Activated T-helper 2 cell treated with anti-CD3 and anti-CD28 coated beads, Interferon-gamma antibody, Interleukin-2, Interleukin-4, amounts not matched to agents 10 μg/mL and 5 μg/mL and 100 μg/mL, durations not matched to agents 14 hours and 24 hours and 36 hours (primary cell): ENCODE results near the gene TNFRSF1B. TPM values are rescaled to one million over a fixed set of nuclear protein-coding genes. Genes with fewer than 3 reads are reported as not detected.

Experiments
- DNase-seq: peaks from one replicate; pipeline ENCODE4 v3.0.0; 2021; ENCODE audit warnings: low spot score
- H3K27ac Mint-ChIP-seq: one replicate; pipeline ENCODE4 v1.8.0; 2021; ENCODE audit warnings: mixed read lengths
- H3K27me3 Mint-ChIP-seq: one replicate; pipeline ENCODE4 v1.8.0; 2021; ENCODE audit warnings: low read depth, mixed read lengths
- H3K36me3 Mint-ChIP-seq: one replicate; pipeline ENCODE4 v1.8.0; 2021; ENCODE audit warnings: low read depth, mixed read lengths
- H3K4me1 Mint-ChIP-seq: one replicate; pipeline ENCODE4 v1.8.0; 2021; ENCODE audit warnings: low read depth, mixed read lengths
- H3K4me3 Mint-ChIP-seq: one replicate; pipeline ENCODE4 v1.8.0; 2021; ENCODE audit warnings: low read depth, mild to moderate bottlenecking, moderate library complexity, mixed read lengths
- H3K9me3 Mint-ChIP-seq: one replicate; pipeline ENCODE4 v1.8.0; 2021; ENCODE audit warnings: mixed read lengths
- intact Hi-C: fragments of 100-400 bp; cut with micrococcal nuclease; formaldehyde crosslinking; loops from one replicate; pipeline ENCODE4 v1.15.1; 2023
- total RNA-seq: library from RNA; stranded (reverse); gene quantifications from 2 replicates; pipeline ENCODE4 v1.2.3, GENCODE V29; 2022

Gene TNFRSF1B
- total RNA-seq, 1 donor from 2014 or later, result 150 TPM

DNA sequence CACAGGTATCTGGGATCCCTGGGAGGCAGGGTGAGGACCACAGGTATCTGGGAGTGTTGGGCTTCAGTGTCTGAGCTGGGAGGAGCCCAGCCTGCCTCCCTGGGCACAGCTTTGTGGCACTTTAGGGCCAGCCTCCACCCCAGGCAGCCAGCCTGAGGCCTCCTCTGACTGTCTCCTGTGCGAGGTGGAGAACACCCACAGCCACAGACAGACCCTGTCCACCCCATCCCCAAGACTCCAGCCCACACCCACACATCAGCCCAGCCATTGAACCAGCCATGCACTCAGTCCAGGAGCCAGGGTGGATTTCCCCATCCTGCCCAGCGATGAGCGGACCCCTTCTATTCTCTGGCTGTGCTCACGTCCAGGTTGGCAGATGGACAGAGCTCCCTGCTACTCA lies 21.8 kb upstream of the TNFRSF1B start:
- Mint-ChIP-seq H3K4me3 (no peak overlapping the region), H3K27me3 (no peaks in the 10 kb centered on the region), H3K4me1 (peaks cover 49% of the 10 kb centered on the region), H3K27ac (no peak overlapping the region), H3K9me3 (peaks cover 10% of the 10 kb centered on the region), H3K36me3 (peaks cover 34% of the 10 kb centered on the region)
- intact Hi-C loops, result no loop called here
- no peak for DNase-seq

DNA sequence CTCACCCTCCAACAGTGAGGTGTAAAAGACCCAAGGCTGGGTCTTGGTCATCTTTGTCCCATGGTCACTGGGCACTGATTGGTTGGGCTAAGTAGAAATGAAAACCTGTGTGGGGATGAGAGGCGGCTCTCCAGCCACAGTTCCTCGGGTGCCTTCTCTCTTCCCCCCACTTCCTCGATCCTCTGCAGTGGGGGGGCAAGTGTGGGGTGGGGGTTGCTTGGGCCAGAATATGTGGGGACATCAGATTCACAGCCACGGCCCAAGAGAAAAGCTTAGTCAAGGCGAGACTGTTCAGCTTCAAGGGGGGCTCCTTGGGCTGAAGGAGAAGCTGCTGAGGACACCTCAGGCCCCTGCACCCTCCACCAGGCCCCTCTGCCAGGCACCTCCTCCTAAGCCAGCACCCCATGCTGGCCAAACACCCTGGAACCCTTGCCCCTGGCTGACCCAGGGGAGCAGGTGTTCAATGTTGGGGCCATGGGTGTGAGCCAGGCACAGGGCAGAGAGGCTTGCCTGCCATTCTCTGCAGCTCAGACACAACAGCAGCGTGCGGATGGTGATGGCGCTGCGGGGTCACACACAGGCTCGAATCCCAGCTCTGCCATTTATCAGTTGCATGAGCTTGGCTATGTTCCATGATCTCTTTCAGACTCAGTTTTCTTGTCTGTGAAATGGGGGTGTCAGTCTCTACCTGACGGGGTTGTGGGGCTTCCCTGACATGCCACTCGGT lies 21.0 kb upstream of the TNFRSF1B start:
- Mint-ChIP-seq H3K27ac (no peak overlapping the region), H3K27me3 (no peaks in the 10 kb centered on the region), H3K36me3 (peaks cover 40% of the 10 kb centered on the region), H3K9me3 (peaks cover 10% of the 10 kb centered on the region), H3K4me3 (no peak overlapping the region), H3K4me1 (peaks cover 57% of the 10 kb centered on the region)
- DNase-seq, result no peak
- intact Hi-C loops, result no loop called here

DNA sequence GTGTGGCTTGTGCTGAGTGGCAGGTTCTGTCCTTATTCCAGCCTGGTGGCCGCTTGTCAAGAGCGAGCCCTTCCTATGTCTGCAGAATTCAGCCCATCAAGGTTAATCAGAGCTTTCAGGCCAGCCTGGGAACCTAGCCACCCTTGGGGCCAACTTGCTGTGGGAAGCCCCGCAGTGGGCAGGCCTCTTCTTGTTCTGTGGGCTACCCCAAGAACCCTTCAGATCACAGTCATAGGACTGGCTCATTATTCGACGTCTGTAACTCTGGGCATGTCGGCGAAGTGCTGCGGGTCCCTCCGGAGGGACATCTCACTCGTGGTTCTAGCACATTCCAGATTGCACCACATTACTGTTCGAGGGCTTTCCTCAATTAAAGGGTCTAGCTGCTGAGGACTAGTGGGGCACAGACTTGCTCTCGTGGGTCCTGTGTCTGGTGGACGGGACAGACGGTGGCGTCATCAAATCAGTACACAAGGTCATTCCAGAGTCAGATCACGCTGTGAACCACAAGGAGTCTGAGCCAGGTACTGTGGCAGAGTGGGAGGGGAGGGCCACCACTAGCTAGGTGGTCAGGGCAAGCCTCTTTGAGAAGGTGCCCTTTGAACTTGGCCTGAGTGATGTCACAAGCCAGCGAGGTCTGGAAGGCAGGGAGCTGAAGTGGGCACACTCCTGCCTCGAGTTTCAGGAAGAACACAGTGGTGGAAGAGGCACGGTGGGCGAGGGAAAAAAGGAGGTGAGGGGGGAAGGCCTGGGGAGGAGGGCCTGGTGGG lies 20.3 kb upstream of the TNFRSF1B start:
- Mint-ChIP-seq H3K36me3 (peaks cover 37% of the 10 kb centered on the region), H3K4me1 (peaks cover 65% of the 10 kb centered on the region), H3K4me3 (no peak overlapping the region), H3K27ac (peak overlapping the region; percentile 86), H3K27me3 (no peaks in the 10 kb centered on the region), H3K9me3 (peaks cover 10% of the 10 kb centered on the region)
- intact Hi-C loops, result no loop called here
- DNase-seq, result no peak

DNA sequence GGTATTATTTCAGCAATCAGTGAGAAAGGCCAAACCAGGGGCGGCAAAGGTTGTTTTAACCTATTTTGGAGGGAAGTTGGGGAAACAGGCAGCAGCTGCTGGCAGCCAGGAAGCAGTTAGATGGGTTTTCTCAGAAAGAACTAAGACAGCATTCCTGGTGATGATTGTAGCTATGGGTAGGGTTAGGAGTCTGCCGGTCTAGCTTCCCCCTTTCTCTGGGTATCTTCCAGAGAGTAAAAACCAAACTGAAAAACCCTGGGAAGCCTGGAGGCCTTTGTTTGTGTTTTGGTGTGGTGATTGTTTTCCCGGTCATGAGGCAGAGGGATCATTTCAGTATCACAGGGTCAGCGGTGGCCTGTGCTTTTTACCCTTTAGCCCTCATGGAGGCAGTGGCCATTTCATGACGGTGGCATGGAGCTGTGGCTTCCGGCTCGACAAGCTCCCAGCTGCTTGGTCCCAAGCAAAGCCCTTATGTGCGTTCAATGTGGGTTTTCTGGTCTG lies 19.5 kb upstream of the TNFRSF1B start:
- no peak overlapping the region for H3K4me3 Mint-ChIP-seq
- peaks cover 10% of the 10 kb centered on the region for H3K9me3 Mint-ChIP-seq
- H3K36me3 Mint-ChIP-seq, result peaks cover 37% of the 10 kb centered on the region
- peaks cover 72% of the 10 kb centered on the region for H3K4me1 Mint-ChIP-seq
- H3K27me3 Mint-ChIP-seq, result no peaks in the 10 kb centered on the region
- intact Hi-C loops, result no loop called here
- peak overlapping the region; percentile 86 for H3K27ac Mint-ChIP-seq
- no peak for DNase-seq

DNA sequence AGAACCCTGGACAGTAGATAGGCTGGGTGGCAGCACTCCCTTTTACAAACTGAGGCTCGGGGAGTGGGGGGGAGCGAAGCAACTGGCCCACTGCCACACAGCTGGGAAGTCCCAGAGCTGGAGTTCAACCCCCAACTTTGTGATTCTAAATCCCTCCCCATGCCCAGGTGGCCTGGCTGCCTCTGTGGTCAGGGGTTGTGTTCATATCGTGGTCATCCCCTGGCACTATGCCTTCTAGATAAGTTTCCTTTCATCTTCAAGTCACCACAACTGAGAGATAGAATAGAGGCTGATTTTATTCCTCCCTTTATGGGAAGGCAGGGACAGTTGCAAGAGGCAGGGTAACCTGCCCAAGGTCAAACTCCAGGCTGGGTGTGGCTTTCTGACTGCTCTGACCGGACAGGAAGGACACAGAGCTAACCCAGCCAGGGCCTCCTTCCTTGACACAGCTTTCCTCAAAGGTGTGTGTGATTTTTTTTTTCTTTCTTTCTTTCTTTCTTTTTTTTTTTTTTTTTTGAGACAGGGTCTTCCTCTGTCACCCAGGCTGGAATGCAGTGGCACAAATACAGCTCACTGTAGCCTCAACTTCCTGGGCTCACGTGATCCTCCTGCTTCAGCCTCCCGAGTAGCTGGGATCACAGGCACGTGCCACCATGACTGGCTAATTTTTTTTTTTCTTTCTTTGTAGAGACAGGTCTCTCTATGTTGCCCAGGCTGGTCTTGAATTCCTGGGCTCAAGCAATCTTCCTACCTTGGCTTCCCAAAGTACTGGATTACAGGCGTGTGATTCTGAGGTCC lies 18.4 kb upstream of the TNFRSF1B start:
- no peak for DNase-seq
- H3K27me3 Mint-ChIP-seq, result no peaks in the 10 kb centered on the region
- no peak overlapping the region for H3K4me3 Mint-ChIP-seq
- H3K4me1 Mint-ChIP-seq, result peaks cover 75% of the 10 kb centered on the region
- H3K9me3 Mint-ChIP-seq, result peaks cover 10% of the 10 kb centered on the region
- H3K27ac Mint-ChIP-seq, result peak overlapping the region; percentile 96
- peaks cover 33% of the 10 kb centered on the region for H3K36me3 Mint-ChIP-seq
- intact Hi-C loops, result no loop called here

DNA sequence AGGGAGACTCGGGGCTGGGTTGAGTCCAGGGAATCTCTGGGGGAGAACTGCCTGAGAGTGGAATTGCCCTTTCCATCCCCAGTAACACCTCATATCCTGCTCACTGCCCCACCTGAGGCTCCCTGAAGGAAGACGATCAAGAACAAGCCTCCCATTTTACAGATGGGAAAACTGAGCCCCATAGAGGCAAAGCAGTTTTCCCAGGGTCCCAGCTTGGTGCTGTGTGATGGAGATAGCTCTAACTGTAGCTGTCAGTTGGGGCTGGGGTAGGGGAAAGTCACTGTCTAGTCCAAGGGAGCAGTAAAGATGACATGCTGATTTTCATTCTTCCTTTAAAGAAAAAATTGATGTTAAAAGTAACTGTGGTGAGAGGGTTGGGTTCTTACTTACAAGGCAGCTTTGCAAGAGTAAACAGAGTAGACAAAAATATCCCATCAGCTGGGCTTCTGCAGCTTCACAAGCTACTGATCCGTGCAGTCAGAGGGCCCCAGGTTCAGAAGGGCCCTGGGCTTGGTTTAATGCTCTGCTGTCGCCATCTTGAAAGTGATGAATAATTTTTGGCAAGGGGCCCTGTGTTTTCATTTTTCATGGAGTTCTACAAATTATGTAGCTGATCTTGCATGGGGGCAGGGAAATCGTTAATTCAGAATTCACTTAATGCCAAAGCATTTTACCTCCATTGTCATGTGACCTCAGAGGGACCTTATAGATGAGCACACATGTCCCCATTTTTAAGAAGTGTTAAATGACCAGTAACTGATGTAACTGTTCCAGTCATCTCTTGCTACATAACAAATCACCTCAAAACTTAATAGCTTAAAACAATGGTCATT lies 17.6 kb upstream of the TNFRSF1B start:
- Mint-ChIP-seq H3K9me3 (peaks cover 10% of the 10 kb centered on the region), H3K4me3 (no peak overlapping the region), H3K36me3 (peaks cover 25% of the 10 kb centered on the region), H3K4me1 (peaks cover 71% of the 10 kb centered on the region), H3K27me3 (no peaks in the 10 kb centered on the region), H3K27ac (peak overlapping the region; percentile 96)
- no peak for DNase-seq
- intact Hi-C loops, result no loop called here

DNA sequence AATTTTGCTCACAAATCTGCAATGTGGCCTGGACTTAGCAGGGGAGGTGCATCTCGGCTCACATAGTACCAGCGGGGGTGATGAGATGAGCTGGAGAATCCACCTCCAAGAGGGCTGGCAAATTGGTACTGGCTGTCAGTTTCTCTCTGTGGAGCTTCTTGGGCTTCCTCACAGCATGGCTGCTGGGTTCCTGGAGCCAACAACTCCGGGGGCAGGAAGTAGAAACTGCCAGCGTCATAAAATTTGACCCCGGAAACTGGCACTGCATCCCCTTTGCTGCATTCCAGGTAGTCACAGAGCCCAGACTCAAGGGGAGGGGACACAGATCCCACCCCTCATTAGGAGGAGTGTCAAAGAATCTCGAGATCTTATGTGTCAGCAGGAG lies 17.0 kb upstream of the TNFRSF1B start:
- Mint-ChIP-seq H3K9me3 (peaks cover 10% of the 10 kb centered on the region), H3K36me3 (peaks cover 24% of the 10 kb centered on the region), H3K27ac (peak overlapping the region; percentile 96), H3K4me1 (peaks cover 71% of the 10 kb centered on the region), H3K4me3 (no peak overlapping the region), H3K27me3 (no peaks in the 10 kb centered on the region)
- intact Hi-C loops, result no loop called here
- DNase-seq, result no peak

DNA sequence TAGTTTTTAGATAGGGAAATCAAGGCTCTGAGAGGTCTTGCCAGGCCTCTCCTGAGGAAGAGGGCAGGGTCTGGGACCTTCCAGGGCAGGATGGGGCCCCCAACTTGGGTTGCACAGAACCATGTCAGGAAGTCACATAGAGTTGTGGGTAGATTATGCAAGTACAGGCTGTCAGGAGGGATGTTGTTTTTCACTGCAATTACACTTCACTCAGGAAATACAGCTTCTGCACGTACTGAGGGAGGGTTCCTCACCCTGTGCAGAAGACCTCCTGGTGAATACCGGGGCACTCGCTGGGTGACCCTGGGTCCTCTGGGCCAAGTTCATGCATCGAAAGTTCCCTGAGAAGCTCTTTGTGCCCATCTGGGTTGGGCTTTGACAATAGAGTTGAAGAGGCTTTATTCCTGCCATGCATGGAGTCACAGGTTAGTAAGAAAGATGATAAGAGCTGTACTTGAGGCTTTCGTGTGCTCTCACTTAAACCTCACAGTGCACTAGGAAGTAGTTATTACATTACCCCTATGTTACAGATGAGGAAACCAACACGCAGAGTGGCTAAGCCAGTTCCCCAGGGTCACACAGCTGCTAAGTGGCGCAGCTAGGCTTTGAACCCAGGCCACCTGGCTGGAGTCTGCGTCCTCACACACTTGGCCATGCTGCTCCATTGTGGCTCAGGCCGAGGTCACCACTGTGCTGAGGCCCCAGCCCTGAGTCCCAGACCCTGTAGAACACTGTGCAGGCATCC lies 16.2 kb upstream of the TNFRSF1B start:
- H3K27me3 Mint-ChIP-seq, result no peaks in the 10 kb centered on the region

DNA sequence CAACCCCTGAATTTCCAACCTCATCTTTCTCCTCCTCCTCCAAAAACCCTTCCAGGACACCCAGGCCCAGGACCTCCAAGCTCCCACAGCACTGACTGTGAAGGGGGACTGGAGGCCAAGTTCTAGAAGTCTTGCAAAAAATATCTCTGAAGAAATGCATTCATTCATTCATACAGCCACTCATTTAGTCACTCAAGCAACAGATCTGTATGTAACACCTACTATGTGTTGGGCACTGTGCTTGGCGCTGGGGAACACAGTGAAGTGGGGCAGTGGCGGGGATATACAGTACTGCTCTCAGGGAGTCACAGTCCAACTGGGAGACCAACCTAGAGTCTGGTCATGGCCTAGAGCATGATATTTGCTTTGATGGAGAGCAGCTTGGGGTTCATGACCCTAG lies 15.3 kb upstream of the TNFRSF1B start:
- Mint-ChIP-seq H3K9me3 (peaks cover 10% of the 10 kb centered on the region), H3K27me3 (no peaks in the 10 kb centered on the region), H3K4me3 (peak overlapping the region; percentile 47), H3K36me3 (peaks cover 17% of the 10 kb centered on the region), H3K4me1 (peaks cover 80% of the 10 kb centered on the region), H3K27ac (peak overlapping the region; percentile 96)
- no peak for DNase-seq
- intact Hi-C loops, result no loop called here

More for the DNA sequence above, 16.2 kb upstream of the TNFRSF1B start:
- intact Hi-C loops, result no loop called here
- H3K4me1 Mint-ChIP-seq, result peaks cover 74% of the 10 kb centered on the region
- peak overlapping the region; percentile 53 for H3K4me3 Mint-ChIP-seq
- peaks cover 10% of the 10 kb centered on the region for H3K9me3 Mint-ChIP-seq
- no peak for DNase-seq
- peaks cover 17% of the 10 kb centered on the region for H3K36me3 Mint-ChIP-seq
- H3K27ac Mint-ChIP-seq, result peak overlapping the region; percentile 96

DNA sequence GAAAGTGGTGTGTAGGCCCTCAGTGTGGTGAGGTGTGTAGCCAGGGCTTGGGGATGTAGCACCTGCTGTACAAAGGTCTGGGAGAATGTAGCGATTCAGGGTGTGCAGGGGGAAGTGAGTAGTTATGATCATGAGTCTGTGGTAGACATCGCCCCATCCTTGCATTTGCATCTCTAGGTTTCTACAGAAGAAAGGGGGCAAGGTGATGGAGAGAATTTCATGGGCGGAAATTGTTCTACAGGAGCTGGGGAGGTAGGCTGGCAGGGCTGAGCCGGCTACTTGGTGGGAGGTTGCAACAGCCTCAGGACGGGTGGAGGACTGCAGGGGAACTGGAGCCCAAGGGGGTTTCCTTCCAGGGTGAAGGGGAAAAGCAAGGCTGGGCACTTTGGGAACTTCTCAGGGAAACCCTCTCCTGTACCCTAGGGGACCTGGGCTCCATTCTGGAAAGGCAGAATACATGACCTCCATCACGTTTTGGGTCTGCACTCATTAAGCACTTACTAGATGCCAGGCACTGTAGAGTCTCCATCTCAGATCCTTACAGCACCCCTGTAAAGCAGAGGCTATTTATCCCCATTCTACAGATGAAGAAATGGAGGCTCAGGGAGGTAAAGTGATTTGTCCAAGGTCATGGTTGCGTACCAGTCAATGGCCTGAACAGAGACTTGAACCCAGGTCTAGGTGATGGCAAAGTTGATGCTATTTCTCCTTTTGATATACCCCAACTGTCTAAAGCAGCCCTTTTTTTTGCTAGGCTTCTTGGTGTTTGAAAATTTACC lies 14.5 kb upstream of the TNFRSF1B start:
- Mint-ChIP-seq H3K9me3 (peaks cover 10% of the 10 kb centered on the region), H3K36me3 (peaks cover 17% of the 10 kb centered on the region), H3K4me1 (peaks cover 77% of the 10 kb centered on the region), H3K27ac (peak overlapping the region; percentile 96), H3K4me3 (no peak overlapping the region), H3K27me3 (no peaks in the 10 kb centered on the region)
- intact Hi-C loops, result no loop called here
- DNase-seq, result no peak

DNA sequence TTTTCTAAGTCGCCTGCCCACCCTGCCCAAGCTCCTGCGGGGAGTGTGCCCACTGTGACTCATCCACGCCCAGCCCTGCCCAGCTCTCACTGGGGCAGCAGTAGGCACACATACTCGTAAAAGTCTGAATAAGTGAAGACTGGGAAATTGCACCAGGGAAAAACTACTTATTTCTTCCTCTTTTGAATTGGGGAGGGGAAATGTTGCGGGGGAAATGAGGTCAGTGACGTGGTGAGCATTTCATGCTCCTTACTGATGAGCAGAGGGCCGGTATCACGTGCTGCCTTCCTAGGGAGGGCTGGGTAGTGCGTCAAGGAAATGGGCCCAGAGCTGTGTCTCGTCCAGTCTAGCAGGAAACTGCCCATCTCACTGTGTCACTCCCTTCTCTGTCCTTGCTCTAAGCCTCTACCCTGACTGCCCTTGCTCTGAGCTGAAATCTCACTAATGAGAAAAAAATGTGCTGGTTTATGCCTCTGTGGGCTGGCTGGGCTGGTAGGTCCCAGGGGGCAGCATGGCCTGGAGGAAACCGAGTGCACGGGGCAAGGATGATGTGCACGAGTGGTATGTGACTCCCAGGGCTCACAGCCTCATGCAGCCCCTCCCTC lies 13.5 kb upstream of the TNFRSF1B start:
- H3K4me3 Mint-ChIP-seq, result no peak overlapping the region
- DNase-seq, result no peak
- no peaks in the 10 kb centered on the region for H3K27me3 Mint-ChIP-seq
- peaks cover 10% of the 10 kb centered on the region for H3K9me3 Mint-ChIP-seq
- peaks cover 81% of the 10 kb centered on the region for H3K4me1 Mint-ChIP-seq
- intact Hi-C loops, result no loop called here
- no peak overlapping the region for H3K27ac Mint-ChIP-seq
- H3K36me3 Mint-ChIP-seq, result peaks cover 17% of the 10 kb centered on the region
